Spleen (tissue), 11 donors: ENCODE measurements around the gene TEX44. TPM values are rescaled to one million over a fixed set of nuclear protein-coding genes. Genes with fewer than 3 reads are reported as not detected.

Experiments used
- DNase-seq: peaks from one replicate; pipeline ENCODE4 v3.0.0-alpha.2; 2020
- H3K27ac ChIP-seq, 8 donors: fragments of 200-600 bp; sonication (generic) in 7 of 8; 1 replicate in 4 of 8; 2 replicates in 4 of 8; pipeline versions ENCODE4 v1.5.0 to v1.8.0; 2016 to 2021; ENCODE audit warnings: inconsistent platforms in 4 of 8, mild to moderate bottlenecking in 4 of 8, moderate library complexity in 1 of 8
- H3K27me3 ChIP-seq, 7 donors: fragments of 200-600 bp; sonication (generic) in 6 of 7; replicated peaks in 1 of 7; 1 replicate in 4 of 7; 2 replicates in 3 of 7; pipeline versions ENCODE4 v1.5.0 to v1.8.0; 2016 to 2021; ENCODE audit warnings: inconsistent platforms in 3 of 7, mild to moderate bottlenecking in 1 of 7
- H3K36me3 ChIP-seq, 6 donors: fragments of 200-600 bp; sonication (generic) in 5 of 6; 1 replicate in 4 of 6; 2 replicates in 2 of 6; pipeline versions ENCODE4 v1.5.0 to v1.8.0; 2016 to 2021; ENCODE audit warnings: inconsistent platforms in 2 of 6
- H3K4me1 ChIP-seq, 6 donors: fragments of 200-600 bp; sonication (generic) in 5 of 6; 1 replicate in 3 of 6; 2 replicates in 3 of 6; pipeline versions ENCODE4 v1.5.0 to v1.8.0; 2016 to 2021; ENCODE audit warnings: inconsistent platforms in 3 of 6
- H3K4me3 ChIP-seq, 8 donors: fragments of 200-600 bp; sonication (generic) in 7 of 8; 1 replicate in 4 of 8; 2 replicates in 4 of 8; pipeline versions ENCODE4 v1.5.0 to v1.8.0; 2016 to 2021; ENCODE audit warnings: inconsistent platforms in 4 of 8, mild to moderate bottlenecking in 4 of 8, moderate library complexity in 2 of 8
- H3K9me3 ChIP-seq, 8 donors: fragments of 200-600 bp; sonication (generic) in 7 of 8; 1 replicate in 4 of 8; 2 replicates in 4 of 8; pipeline versions ENCODE4 v1.5.0 to v1.8.0; 2016 to 2021; ENCODE audit warnings: inconsistent platforms in 4 of 8
- POLR2A ChIP-seq, 3 donors: fragments of 450-650 bp; IDR thresholded peaks; one replicate each; pipeline ENCODE4 v1.5.1; 2017; ENCODE audit warnings: antibody characterized with exemption in 3 of 3, mild to moderate bottlenecking in 1 of 3
- POLR2AphosphoS5 ChIP-seq, 3 donors: sonication (generic); formaldehyde crosslinking; IDR thresholded peaks; one replicate each; pipeline ENCODE4 v1.5.1; 2017; ENCODE audit warnings: antibody characterized with exemption in 3 of 3
- WGBS, 5 donors: extraction: QIAGEN DNeasy Blood & Tissue Kit in 3 of 5; methylation state at CpG; one replicate each; pipeline versions ENCODE4 v1.1.5 to v1.1.7; 2013 to 2018; 5-methylcytosine and 5-hydroxymethylcytosine counted together
- intact Hi-C: fragments of 100-400 bp; cut with DNase I; formaldehyde crosslinking; loops from one replicate; pipeline ENCODE4 v1.15.0; 2023; ENCODE audit warnings: low total_unique reads
- polyA plus RNA-seq, 3 donors: library from polyadenylated mRNA; stranded (reverse); fragments of 200-250 nt; gene quantifications; one replicate each; pipeline ENCODE4 v1.2.1, GENCODE V29; 2013
- total RNA-seq, 7 donors: library from RNA; depleted of rRNA in 3 of 7; stranded (reverse); fragments of >200 nt in 3 of 7; fragmentation: NEBNext Ultra II Directional in 4 of 7; extraction: Animal tissue kit (Norgen Biotek cat#: 25700) in 4 of 7; gene quantifications; one replicate each; pipeline versions ENCODE4 v1.1.0 to v1.2.1, GENCODE V29; 2016 to 2021
- TF ChIP-seq, protein P1 (sequence below), 11 experiments: fragments of 200-600 bp in 7 of 11; fragments of 450-650 bp in 4 of 11; sonication (generic) in 4 of 11; IDR thresholded peaks in 8 of 11; conservative IDR thresholded peaks in 3 of 11; 1 replicate in 7 of 11; 2 replicates in 4 of 11; pipeline versions ENCODE4 v1.4.0 to v1.8.0; 2016 to 2021; ENCODE audit warnings: antibody characterized with exemption in 11 of 11, inconsistent platforms in 4 of 11, mild to moderate bottlenecking in 1 of 11
- donor health status: healthy with polysubstance abuse.
- donor health status: DM: no; HTN: no; CAD: no; lungs with moderate emphysema.
- donor health status: DM: no; HTN: no; CAD: no.
- donor health status: Bipolar disorder and iron deficiency.
- donor health status: healthy.
- donor health status: DM: no; HTN: no; CAD: no.
- donor health status: DM: yes; HTN: yes; CAD: no.

Gene TEX44
- total and polyA plus RNA-seq, 10 donors: not detected

DNA sequence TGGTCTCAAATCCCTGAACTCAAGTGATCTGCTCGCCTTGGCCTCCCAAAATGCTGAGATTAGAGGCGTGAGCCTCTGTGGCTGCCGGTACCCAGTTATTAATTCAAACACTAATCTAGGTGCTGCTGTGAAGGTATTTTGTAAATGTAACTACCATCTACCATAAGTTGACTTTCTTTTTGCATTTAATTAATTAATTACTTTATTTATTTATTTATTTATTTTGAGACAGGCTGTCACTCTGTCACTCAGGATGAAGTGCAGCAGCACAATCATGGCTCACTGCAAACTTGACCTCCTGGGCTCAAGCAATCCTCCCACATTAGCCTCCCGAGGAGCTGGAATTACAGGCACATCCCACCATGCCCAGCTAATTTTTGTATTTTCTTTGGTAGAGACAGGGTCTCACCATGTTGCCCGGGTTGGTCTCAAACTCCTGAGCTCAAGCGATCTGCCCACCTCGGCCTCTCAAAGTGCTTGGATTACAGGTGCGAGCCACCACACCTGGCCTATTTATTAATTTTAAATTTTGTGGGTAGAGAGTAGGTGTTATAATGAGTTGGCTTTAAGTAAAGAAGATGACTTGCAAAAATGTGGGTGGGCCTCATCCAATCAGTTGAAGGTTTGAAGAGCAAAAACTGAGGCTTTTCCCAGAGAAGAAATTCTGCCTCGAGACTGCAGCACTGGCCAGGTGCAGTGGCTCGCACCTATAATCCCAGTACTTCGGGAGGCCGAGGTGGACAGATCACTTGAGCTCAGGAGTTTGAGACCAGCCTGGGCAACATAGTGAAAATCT is 45.2 kb upstream of the TEX44 start:
- Histone ChIP-seq H3K9me3 (peaks cover 3 to 22% (median 19%) of the 10 kb centered on the region in 8 donors), H3K27ac (no peak overlapping the region), H3K4me1 (peaks cover 18 to 68% (median 32%) of the 10 kb centered on the region in 6 donors), H3K4me3 (no peak overlapping the region), H3K27me3 (no peaks in the 10 kb centered on the region), H3K36me3 (no peaks in the 10 kb centered on the region)
- DNase-seq: peak; percentile 30
- intact Hi-C loops: no loop called here
- WGBS, 5 donors: 92 to 97% (median 95%) methylated on average over 12 of the region's 12 CpGs
- TF ChIP-seq, protein P1, sequence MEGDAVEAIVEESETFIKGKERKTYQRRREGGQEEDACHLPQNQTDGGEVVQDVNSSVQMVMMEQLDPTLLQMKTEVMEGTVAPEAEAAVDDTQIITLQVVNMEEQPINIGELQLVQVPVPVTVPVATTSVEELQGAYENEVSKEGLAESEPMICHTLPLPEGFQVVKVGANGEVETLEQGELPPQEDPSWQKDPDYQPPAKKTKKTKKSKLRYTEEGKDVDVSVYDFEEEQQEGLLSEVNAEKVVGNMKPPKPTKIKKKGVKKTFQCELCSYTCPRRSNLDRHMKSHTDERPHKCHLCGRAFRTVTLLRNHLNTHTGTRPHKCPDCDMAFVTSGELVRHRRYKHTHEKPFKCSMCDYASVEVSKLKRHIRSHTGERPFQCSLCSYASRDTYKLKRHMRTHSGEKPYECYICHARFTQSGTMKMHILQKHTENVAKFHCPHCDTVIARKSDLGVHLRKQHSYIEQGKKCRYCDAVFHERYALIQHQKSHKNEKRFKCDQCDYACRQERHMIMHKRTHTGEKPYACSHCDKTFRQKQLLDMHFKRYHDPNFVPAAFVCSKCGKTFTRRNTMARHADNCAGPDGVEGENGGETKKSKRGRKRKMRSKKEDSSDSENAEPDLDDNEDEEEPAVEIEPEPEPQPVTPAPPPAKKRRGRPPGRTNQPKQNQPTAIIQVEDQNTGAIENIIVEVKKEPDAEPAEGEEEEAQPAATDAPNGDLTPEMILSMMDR (IDR thresholded peaks at IDR 0.05 in 8 of 11, conservative IDR thresholded peaks at IDR 0.05 in 3 of 11): no peak
- TF ChIP-seq POLR2AphosphoS5 (IDR thresholded peaks at IDR 0.05) (no peak), POLR2A (IDR thresholded peaks at IDR 0.05) (no peak)

GRCh38 chr2:231548752-231549151 is 43.9 kb upstream of the TEX44 start:
- Histone ChIP-seq H3K4me3 (no peak overlapping the region), H3K4me1 (peaks cover 18 to 72% (median 32%) of the 10 kb centered on the region in 6 donors), H3K27me3 (no peaks in the 10 kb centered on the region), H3K9me3 (peaks cover 0 to 23% (median 18%) of the 10 kb centered on the region in 8 donors), H3K36me3 (no peaks in the 10 kb centered on the region), H3K27ac (peak overlapping the region in 1 of 8 donors; percentile 32)
- no peak for TF ChIP-seq POLR2A (IDR thresholded peaks at IDR 0.05)
- TF ChIP-seq, protein P1 (IDR thresholded peaks at IDR 0.05 in 8 of 11, conservative IDR thresholded peaks at IDR 0.05 in 3 of 11): no peak
- TF ChIP-seq POLR2AphosphoS5 (IDR thresholded peaks at IDR 0.05): no peak
- WGBS, 5 donors: 68 to 87% (median 76%) methylated on average over 3 of the region's 3 CpGs
- DNase-seq: peak; percentile 22
- intact Hi-C loops: no loop called here

GRCh38 chr2:231549446-231550239 is 43.0 kb upstream of the TEX44 start:
- Histone ChIP-seq H3K27ac (peak overlapping the region in 1 of 8 donors; percentile 32), H3K4me3 (no peak overlapping the region), H3K9me3 (peaks cover 0 to 23% (median 18%) of the 10 kb centered on the region in 8 donors), H3K4me1 (peaks cover 18 to 72% (median 35%) of the 10 kb centered on the region in 6 donors), H3K27me3 (no peaks in the 10 kb centered on the region), H3K36me3 (no peaks in the 10 kb centered on the region)
- WGBS, 5 donors: 72 to 82% (median 74%) methylated on average over 13 of the region's 13 CpGs
- TF ChIP-seq POLR2AphosphoS5 (IDR thresholded peaks at IDR 0.05): no peak
- TF ChIP-seq, protein P1 (IDR thresholded peaks at IDR 0.05 in 8 of 11, conservative IDR thresholded peaks at IDR 0.05 in 3 of 11): no peak
- TF ChIP-seq POLR2A (IDR thresholded peaks at IDR 0.05): no peak
- intact Hi-C loops: no loop called here
- peak; percentile 66 for DNase-seq

GRCh38 chr2:231552752-231553151 is 39.9 kb upstream of the TEX44 start:
- Histone ChIP-seq H3K4me1 (peaks cover 0 to 72% (median 33%) of the 10 kb centered on the region in 6 donors), H3K27me3 (no peaks in the 10 kb centered on the region), H3K4me3 (no peak overlapping the region), H3K9me3 (peaks cover 0 to 23% (median 18%) of the 10 kb centered on the region in 8 donors), H3K27ac (no peak overlapping the region), H3K36me3 (no peaks in the 10 kb centered on the region)
- intact Hi-C loops: no loop called here
- TF ChIP-seq POLR2A (IDR thresholded peaks at IDR 0.05) (no peak), POLR2AphosphoS5 (IDR thresholded peaks at IDR 0.05) (no peak)
- TF ChIP-seq, protein P1 (IDR thresholded peaks at IDR 0.05 in 8 of 11, conservative IDR thresholded peaks at IDR 0.05 in 3 of 11): no peak
- no peak for DNase-seq
